Activated T-cell treated with anti-CD3 and anti-CD28 coated beads for 48 hours (primary cell): Measurements from ENCODE around the gene SYNDIG1.

Source experiments
- DNase-seq: peaks from one replicate; pipeline ENCODE4 v3.0.0-alpha.2; 2020; ENCODE audit warnings: low read depth

SYNDIG1 gene

DNA sequence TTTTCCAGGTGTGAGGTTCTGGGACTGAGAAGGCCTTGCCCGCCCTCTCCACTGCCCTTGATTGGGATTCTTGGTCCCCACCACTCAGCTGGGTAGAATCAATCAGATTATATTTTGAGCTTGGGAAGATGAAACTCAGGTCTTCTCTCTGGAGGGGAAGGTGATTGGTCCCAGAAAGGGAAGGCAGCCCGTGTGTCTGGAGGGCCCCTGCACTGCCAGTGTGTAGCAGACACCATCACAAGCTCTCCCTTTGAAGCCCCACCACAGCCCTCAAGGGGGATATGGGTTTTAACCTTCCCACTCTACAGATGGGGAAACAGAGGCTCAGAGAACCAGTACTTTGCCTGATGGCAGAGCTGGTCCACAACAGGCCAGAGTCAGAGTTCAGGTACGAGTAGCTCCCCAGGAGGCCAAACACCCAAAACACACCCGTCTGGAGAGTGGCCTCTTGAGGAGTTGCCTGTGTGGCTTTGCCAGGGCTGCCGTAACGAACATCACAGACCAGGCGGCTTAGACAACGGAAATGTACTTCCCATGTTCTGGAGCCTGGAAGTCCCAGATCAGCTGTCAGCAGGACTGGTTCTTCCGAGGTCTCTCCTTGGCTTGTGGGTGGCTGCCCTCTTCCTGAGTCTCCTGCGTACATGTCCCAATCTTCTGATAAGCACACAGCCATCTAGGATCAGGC is 205.6 kb downstream of the SYNDIG1 start:
- DNase-seq: no peak

DNA sequence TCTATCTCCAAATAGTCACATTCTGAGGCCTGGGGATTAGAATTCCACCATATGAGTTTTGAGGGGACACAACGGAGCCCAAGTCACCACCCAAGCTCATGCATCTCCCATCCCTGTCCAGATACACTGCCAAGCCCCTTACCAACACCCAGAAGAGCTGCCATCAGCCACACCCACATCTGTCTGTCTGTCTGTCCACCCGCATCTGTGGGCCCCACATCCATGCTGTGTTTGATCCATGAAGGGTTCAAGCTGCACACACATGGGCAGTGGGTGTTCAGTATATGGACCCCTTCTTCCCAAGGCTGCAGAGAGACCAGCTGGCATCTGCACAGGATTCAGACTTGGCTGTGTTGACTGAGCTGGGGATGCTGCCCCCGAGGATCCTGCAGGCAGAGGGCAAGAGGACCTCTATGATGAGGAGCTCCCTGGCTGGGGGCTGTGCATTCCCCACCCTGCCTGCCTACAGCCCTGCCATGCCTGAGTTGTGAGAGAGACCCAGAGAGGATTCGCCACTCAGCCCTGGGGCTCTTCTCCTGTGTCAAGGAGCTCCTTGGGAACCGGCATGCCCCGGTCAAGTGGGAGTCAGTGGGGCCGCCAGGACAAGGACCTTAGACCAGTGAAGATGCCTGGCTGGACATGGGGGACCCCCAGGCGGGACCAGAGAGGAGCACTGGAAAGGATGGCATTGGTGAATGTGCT is 206.4 kb downstream of the SYNDIG1 start:
- no peak for DNase-seq

DNA sequence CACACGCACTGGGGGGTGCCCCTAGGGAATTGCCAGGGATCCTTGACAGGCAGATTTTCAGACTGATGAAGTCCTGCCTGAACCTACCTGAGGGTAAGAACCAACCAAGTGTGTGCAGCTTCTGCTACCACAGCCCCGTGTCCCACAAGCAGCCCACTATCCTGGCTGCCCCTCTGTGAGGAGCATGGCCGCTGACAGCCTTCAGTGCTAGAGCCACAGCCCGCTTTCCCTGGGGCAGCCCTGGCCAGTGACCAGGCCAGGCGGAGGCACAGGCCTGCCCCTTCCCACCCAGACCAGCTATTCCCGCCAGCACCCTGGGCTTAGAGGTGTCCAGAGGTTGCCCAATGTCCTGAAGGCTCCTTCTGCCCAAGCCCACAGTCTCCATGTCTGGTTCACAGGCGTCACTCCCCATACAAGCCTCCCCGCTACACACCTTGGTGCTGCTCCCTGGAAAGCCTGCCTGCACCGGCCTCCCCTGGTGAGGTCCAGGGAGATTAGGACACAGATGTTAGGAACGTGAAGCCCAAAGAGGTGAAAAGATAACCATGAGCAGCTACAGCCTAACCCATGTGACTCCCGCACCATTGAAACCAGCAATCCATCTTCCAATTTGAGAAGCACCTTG is 207.0 kb downstream of the SYNDIG1 start:
- DNase-seq: no peak

DNA sequence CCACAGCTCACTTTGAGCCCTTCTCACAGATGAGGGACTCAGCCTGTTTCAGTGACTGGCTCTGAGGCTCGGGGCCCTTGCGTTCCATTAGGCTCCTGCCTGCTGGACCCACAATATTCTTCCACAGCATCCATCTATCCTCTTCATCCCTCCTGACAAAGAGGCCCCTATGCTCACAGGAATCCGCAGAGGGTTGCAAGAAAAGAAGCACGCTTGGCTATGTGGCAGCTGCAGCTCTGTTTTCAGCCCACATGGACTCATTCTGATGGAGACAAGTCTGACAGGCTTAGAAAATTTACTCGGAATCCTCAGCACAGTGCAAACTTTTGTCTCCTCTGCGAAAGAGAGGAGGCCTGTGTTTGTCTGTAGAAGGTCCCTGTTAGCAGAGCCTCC is 207.5 kb downstream of the SYNDIG1 start:
- no peak for DNase-seq

DNA sequence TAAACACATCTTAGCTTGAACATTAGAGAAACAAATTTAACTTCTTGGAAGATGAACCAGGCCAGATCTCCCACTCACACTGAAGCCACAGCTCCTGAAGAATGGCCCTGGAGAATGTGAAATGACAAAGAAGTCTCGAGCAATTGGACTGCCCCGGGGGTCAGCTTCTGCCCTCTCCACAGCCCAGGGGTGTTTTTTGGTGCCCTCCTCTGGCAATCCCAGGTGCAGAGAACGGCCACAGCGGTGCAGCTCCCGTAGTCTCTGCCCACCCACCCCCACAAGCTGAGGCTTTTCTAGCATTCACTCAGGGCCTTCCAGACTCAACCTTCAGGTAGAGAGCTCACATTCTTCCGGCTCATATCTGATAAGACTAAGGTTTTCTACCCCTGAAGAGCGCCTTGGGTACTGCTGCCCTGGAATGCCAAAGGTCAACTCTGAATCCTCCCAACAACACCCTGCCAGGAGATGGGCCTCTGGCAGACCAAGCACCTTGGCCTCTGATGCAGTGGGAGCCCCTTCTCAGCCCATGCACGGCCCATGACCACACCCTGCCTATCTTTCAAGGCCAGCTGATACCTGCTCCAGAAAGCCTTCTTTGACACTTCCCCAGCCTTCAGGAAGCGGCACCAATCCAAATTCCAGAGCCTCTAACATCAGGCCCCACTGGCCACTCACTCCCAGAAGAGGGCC is 208.3 kb downstream of the SYNDIG1 start:
- DNase-seq: no peak

GRCh38 chr20:24678351-24679106 is 209.1 kb downstream of the SYNDIG1 start:
- DNase-seq: no peak

DNA sequence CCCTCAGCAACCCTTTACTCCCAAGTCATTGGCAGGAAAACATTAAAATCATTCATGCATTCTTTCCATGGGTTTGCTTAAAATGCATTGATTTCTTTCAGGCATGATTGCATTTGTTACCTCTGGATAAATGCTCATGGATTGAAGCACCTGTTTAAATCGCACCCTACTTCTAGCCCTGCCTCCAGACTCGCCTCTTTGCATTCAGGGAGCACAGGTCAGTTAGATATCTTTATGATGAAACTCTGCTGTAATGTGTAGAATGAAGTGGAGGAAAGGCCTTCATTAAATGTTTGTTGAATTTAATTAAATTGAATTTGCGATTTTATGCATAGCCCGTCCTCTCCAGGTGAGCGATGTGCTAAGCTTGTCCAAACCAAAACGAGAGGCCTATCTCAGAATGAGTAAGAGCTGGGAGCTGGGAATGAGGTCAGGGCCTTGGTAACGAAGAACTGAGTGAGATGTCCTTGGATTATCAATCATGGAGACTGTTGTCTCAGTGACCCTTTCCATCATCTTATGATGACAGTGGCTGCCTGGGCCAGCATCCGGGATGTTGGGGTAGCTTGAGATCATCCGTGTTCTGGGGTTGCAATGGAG is 210.1 kb downstream of the SYNDIG1 start:
- no peak for DNase-seq

GRCh38 chr20:24681634-24682495 is 212.4 kb downstream of the SYNDIG1 start:
- no peak for DNase-seq

DNA sequence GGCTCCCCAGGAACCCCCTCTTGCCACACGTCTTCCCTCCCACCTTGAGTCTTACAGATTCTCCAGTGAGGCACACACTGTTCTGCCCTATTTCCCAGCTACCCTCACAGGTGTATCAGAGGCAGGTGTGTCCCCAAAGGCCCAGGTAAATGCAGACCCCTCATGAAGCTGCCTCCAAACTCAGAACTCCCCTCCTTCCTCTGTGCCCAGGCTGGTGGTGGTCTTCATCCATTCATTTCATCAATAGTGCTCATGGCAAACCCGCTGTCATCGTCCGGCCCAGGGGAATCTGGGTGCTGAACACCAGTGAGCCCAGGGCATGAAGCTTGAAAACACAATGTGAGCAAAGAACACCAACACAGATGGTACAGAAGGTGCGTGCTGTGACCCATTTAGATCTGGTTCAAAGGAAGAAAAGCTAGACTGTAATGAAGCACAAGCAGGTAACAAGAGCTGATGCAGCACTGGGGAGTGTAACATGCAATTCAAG is 213.1 kb downstream of the SYNDIG1 start:
- no peak for DNase-seq

DNA sequence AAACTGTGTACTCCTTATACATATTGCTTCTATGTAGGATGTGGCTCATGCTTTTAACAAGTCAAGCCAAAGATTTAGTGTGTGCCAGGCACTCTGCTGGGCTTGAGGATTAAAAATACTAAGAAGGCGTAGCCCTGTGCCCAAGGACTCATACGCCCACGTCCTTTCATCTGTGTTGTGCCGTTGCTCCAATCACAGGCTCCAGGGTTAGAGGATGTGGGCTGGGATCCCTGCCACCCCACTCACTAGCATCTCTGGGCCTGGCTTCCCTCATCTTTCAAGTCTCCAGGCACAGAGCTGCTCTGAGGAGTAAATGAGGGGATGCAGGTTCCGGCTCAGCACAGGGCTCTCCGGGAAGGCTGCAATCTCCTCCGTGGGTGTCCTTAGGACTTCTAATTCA is 214.2 kb downstream of the SYNDIG1 start:
- DNase-seq: no peak

DNA sequence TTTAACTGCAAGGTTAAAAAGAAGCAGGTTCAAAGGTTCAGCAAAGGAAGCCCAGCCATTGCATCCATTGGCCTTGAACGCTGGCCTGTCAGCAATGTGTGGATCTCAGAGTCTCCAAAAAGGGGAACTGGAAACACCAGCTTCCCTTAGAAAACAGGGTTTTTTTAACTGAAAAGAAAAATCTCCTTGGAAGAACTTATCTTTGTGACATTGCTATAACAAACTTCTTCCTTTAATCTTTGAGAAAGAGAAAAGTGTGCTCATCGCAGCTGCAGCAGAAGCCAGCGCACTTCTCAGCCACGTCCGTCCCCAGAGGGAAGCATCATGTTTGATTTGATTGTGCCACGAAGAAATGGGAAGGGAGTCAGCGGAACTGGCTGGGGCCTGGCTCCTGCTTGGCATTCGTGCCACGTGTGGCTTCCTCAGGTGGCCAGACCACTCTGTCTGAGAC is 215.0 kb downstream of the SYNDIG1 start:
- DNase-seq: no peak

DNA sequence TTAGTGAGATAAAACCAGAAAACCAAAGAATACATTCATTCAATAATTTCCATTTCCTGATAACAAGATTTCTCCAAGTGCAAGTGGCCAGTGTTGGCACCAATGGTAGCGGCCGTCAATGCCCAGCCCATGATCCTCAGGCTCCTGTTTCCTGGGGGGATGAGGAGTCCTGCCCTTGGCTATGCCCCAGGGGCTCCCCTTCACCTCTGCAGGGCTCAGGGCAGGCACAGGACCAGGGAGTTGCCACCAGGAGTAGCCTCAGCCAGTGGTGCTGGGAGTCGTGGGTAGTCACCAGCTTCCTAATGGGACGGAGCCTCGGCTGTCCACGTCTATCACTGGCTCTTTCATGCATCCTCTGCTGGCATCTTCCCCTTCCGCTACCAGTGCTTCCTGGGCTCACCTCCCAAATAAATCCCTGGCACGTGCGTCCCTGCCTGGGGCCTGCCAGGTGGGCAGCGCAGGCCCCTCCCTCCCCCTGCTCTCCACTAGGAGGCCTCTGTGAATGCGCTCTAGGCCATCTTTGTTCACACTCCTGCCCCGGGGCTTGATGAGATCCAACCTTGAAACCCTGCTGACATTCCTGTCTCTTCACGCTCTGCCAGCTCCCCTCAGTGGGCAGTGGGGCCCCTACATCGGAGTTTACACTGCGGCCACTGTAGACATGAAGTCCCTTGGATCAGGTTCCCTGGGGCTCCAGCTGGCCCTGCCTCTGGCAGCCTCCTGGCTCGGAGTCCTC is 215.7 kb downstream of the SYNDIG1 start:
- DNase-seq: no peak

- no peak for DNase-seq
Observed at GRCh38 chr20:24685736-24686135, 216.3 kb downstream of the SYNDIG1 start.

GRCh38 chr20:24686156-24686555 is 216.7 kb downstream of the SYNDIG1 start:
- no peak for DNase-seq

DNA sequence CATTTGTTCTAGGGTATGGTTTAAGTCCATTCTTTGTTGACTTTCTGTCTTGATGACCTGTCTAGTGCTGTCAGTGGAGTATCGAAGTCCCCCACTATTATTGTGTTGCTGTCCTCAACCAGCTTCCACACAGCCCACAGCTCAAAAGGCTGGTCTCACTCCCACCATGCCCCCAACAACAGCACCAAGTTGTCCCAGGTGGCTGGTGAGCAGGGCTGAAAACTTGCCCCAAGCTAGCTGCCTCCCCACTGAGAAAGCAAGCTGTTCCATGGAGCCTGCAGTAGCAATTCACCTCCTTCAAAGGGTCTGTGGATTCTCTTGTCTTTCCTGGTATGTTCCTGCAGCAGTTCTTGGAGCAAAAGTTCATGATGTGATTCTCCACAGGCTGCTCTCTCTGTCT is 221.0 kb downstream of the SYNDIG1 start:
- DNase-seq: no peak

- no peak for DNase-seq
Observed at GRCh38 chr20:24691901-24692351, 222.5 kb downstream of the SYNDIG1 start.

- no peak for DNase-seq
Observed at GRCh38 chr20:24692446-24693200, 223.2 kb downstream of the SYNDIG1 start.

GRCh38 chr20:24693466-24694156 is 224.2 kb downstream of the SYNDIG1 start:
- DNase-seq: no peak
